Activated CD4-positive, alpha-beta T cell treated with anti-CD3 and anti-CD28 coated beads, Interleukin-2, amount 50 U/mL, for 1 hour (primary cell): ENCODE results near the gene PODNL1.

Source experiments
- DNase-seq: peaks from one replicate; pipeline ENCODE4 v3.0.0-alpha.2; 2020

The PODNL1 gene

GRCh38 chr19:13956365-13956744 lies 18.1 kb upstream of the PODNL1 start:
- no peak for DNase-seq

- DNase-seq, result no peak
Observed at GRCh38 chr19:13955662-13956364, 17.6 kb upstream of the PODNL1 start.

- no peak for DNase-seq
Observed at GRCh38 chr19:13954185-13954584, 16.0 kb upstream of the PODNL1 start.

- DNase-seq, result no peak
Observed at GRCh38 chr19:13952931-13953531, 14.8 kb upstream of the PODNL1 start.

- peak; percentile 98 for DNase-seq
Observed at GRCh38 chr19:13952154-13952930, 14.1 kb upstream of the PODNL1 start, which contains the start of gene DCAF15. TSS of gene DCAF15 (plus strand) at chr19:13952509. CDS start at chr19:13952513, 4 bp downstream.

GRCh38 chr19:13951799-13952153 lies 13.6 kb upstream of the PODNL1 start:
- no peak for DNase-seq

- no peak for DNase-seq
Observed at GRCh38 chr19:13951043-13951442, 12.8 kb upstream of the PODNL1 start.

GRCh38 chr19:13946414-13946813 lies 8.2 kb upstream of the PODNL1 start:
- DNase-seq, result no peak

GRCh38 chr19:13942023-13942684 lies 3.9 kb upstream of the PODNL1 start:
- DNase-seq, result no peak

GRCh38 chr19:13937479-13938300 lies 527 bp downstream of the PODNL1 start:
- DNase-seq, result no peak

- DNase-seq, result no peak
Observed at GRCh38 chr19:13935765-13936510, 2.3 kb downstream of the PODNL1 start.

- no peak for DNase-seq
Observed at GRCh38 chr19:13934785-13935109, 3.5 kb downstream of the PODNL1 start.

GRCh38 chr19:13932911-13933393 lies 5.3 kb downstream of the PODNL1 start:
- no peak for DNase-seq

GRCh38 chr19:13932149-13932637 lies 6.0 kb downstream of the PODNL1 start:
- no peak for DNase-seq

GRCh38 chr19:13931391-13932148 lies 6.6 kb downstream of the PODNL1 start:
- no peak for DNase-seq

- no peak for DNase-seq
Observed at GRCh38 chr19:13930402-13930801, 7.8 kb downstream of the PODNL1 start.

- DNase-seq, result no peak
Observed at GRCh38 chr19:13929956-13930355, 8.3 kb downstream of the PODNL1 start.

GRCh38 chr19:13929340-13929739 lies 8.9 kb downstream of the PODNL1 start:
- DNase-seq, result no peak

GRCh38 chr19:13926715-13927114 lies 11.5 kb downstream of the PODNL1 start:
- DNase-seq, result no peak

- DNase-seq, result no peak
Observed at GRCh38 chr19:13926010-13926409, 12.2 kb downstream of the PODNL1 start.
